HG03103 (cell line): Measurements from ENCODE around the gene TACC3.

Experiments
- ATAC-seq: cut with Tn5 transposase; IDR thresholded peaks from one replicate; pipeline ENCODE4 v1.9.1; 2021; ENCODE audit warnings: low read depth; ENCODE audit not compliant: unreplicated experiment

Gene TACC3

GRCh38 chr4:1769692-1770091 is 48.4 kb downstream of the TACC3 start:
- no peak for ATAC-seq

- no peak for ATAC-seq
Measured at GRCh38 chr4:1770245-1770644, 48.9 kb downstream of the TACC3 start.

GRCh38 chr4:1770791-1771231 is 49.5 kb downstream of the TACC3 start:
- ATAC-seq: no peak

- no peak for ATAC-seq
Measured at GRCh38 chr4:1771555-1772305, 50.4 kb downstream of the TACC3 start.

GRCh38 chr4:1772853-1773538 is 51.7 kb downstream of the TACC3 start:
- ATAC-seq: no peak

- ATAC-seq: no peak
Measured at GRCh38 chr4:1773754-1774153, 52.4 kb downstream of the TACC3 start.

GRCh38 chr4:1775731-1776500 is 54.6 kb downstream of the TACC3 start:
- ATAC-seq: no peak

GRCh38 chr4:1776521-1777161 is 55.3 kb downstream of the TACC3 start:
- no peak for ATAC-seq

- ATAC-seq: no peak
Measured at GRCh38 chr4:1777822-1778641, 56.7 kb downstream of the TACC3 start.

- no peak for ATAC-seq
Measured at GRCh38 chr4:1778642-1779392, 57.5 kb downstream of the TACC3 start.

GRCh38 chr4:1779588-1780382 is 58.5 kb downstream of the TACC3 start:
- ATAC-seq: no peak

GRCh38 chr4:1780435-1780834 is 59.1 kb downstream of the TACC3 start:
- ATAC-seq: no peak

GRCh38 chr4:1783015-1783414 is 61.7 kb downstream of the TACC3 start:
- no peak for ATAC-seq

- ATAC-seq: no peak
Measured at GRCh38 chr4:1783970-1784369, 62.6 kb downstream of the TACC3 start.

- ATAC-seq: no peak
Measured at GRCh38 chr4:1784395-1784788, 63.1 kb downstream of the TACC3 start.

- no peak for ATAC-seq
Measured at GRCh38 chr4:1784789-1785591, 63.7 kb downstream of the TACC3 start.

- ATAC-seq: no peak
Measured at GRCh38 chr4:1785592-1785991, 64.3 kb downstream of the TACC3 start.
